NT2/D1 (cell line): ENCODE results near the gene DEF6.

ENCODE experiments used
- SUZ12 ChIP-seq: IDR thresholded peaks from 2 replicates; pipeline ENCODE4 v1.6.1; 2011; ENCODE audit not compliant: insufficient read length, insufficient read depth; ENCODE audit errors: extremely low read depth
- YY1 ChIP-seq: IDR thresholded peaks from 2 replicates; pipeline ENCODE4 v1.6.1; 2011; ENCODE audit not compliant: insufficient read length, insufficient read depth
- ZNF274 ChIP-seq: IDR thresholded peaks from 2 replicates; pipeline ENCODE4 v1.6.1; 2011; ENCODE audit warnings: mild to moderate bottlenecking, low read depth, low read length

GRCh38 chr6:35363293-35363750, 65.7 kb downstream of the DEF6 start:
- TF ChIP-seq YY1, result no peak
- TF ChIP-seq SUZ12, result no peak
- no peak for TF ChIP-seq ZNF274
